Tibial nerve (tissue), 3 donors: ENCODE results near the gene GRM7.

Experiments
- EP300 ChIP-seq, 2 donors: sonication (generic); formaldehyde crosslinking; IDR thresholded peaks; one replicate each; pipeline ENCODE4 v1.6.1; 2017; ENCODE audit warnings: antibody characterized with exemption in 2 of 2, mild to moderate bottlenecking in 1 of 2
- POLR2A ChIP-seq, 2 donors: fragments of 450-650 bp; IDR thresholded peaks; one replicate each; pipeline ENCODE4 v1.6.1; 2017; ENCODE audit warnings: antibody characterized with exemption in 2 of 2, mild to moderate bottlenecking in 2 of 2, moderate library complexity in 2 of 2

DNA sequence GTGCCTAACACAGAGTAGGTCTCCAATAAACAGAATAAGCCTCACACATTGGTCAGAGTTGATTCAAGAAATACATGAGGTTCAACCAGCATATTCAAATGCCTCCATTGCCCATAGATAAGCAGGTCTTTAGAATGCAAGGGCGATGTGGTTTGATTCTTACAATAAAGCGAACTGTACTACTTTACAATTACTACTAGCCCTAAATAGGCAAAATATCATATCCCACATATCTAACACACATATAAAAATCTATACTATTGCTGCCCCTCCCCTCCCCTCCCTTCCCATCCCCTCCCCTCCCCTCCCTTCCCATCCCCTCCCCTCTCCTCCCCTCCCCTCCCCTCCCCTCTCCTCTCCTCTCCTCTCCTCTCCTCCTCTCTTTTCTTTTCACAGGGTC is 6.7 kb upstream of the GRM7 start:
- TF ChIP-seq POLR2A (IDR thresholded peaks at IDR 0.05) (no peak), EP300 (IDR thresholded peaks at IDR 0.05) (no peak)
